ENCODE data around the gene MEDAG.

DNA sequence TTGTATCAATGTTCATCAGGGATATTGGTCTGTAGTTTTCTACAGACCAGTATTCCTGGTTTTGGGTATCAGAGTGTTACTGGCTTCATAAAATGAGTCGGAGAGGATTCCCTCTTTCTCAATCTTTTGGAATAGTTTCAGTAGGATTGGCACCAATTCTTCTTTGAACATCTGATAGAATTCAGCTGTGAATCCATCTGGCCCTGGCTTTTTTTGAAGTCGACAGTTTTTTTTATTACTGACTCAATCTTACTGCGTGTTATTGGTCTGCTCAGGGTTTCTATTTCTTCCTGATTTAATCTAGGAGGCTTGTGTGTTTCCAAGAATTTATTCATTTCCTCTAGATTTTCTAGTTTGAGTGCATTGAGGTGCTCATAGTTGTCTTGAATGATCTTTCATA lies 37.8 kb downstream of the MEDAG start:
- TF ChIP-seq, protein P1, sequence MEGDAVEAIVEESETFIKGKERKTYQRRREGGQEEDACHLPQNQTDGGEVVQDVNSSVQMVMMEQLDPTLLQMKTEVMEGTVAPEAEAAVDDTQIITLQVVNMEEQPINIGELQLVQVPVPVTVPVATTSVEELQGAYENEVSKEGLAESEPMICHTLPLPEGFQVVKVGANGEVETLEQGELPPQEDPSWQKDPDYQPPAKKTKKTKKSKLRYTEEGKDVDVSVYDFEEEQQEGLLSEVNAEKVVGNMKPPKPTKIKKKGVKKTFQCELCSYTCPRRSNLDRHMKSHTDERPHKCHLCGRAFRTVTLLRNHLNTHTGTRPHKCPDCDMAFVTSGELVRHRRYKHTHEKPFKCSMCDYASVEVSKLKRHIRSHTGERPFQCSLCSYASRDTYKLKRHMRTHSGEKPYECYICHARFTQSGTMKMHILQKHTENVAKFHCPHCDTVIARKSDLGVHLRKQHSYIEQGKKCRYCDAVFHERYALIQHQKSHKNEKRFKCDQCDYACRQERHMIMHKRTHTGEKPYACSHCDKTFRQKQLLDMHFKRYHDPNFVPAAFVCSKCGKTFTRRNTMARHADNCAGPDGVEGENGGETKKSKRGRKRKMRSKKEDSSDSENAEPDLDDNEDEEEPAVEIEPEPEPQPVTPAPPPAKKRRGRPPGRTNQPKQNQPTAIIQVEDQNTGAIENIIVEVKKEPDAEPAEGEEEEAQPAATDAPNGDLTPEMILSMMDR (IDR thresholded peaks at IDR 0.05), result no peak
- TF ChIP-seq, protein P2, sequence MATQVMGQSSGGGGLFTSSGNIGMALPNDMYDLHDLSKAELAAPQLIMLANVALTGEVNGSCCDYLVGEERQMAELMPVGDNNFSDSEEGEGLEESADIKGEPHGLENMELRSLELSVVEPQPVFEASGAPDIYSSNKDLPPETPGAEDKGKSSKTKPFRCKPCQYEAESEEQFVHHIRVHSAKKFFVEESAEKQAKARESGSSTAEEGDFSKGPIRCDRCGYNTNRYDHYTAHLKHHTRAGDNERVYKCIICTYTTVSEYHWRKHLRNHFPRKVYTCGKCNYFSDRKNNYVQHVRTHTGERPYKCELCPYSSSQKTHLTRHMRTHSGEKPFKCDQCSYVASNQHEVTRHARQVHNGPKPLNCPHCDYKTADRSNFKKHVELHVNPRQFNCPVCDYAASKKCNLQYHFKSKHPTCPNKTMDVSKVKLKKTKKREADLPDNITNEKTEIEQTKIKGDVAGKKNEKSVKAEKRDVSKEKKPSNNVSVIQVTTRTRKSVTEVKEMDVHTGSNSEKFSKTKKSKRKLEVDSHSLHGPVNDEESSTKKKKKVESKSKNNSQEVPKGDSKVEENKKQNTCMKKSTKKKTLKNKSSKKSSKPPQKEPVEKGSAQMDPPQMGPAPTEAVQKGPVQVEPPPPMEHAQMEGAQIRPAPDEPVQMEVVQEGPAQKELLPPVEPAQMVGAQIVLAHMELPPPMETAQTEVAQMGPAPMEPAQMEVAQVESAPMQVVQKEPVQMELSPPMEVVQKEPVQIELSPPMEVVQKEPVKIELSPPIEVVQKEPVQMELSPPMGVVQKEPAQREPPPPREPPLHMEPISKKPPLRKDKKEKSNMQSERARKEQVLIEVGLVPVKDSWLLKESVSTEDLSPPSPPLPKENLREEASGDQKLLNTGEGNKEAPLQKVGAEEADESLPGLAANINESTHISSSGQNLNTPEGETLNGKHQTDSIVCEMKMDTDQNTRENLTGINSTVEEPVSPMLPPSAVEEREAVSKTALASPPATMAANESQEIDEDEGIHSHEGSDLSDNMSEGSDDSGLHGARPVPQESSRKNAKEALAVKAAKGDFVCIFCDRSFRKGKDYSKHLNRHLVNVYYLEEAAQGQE (IDR thresholded peaks at IDR 0.05; ENCODE audit: insufficient read depth in 1 of 2, low read depth in 2 of 2, low read length in 1 of 2), result no peak
- no peak for TF ChIP-seq TCF7L2 (IDR thresholded peaks at IDR 0.05; ENCODE audit: low read depth, low read length)

Measured in Panc1 (cell line).